CD4-positive, alpha-beta T cell treated with Interleukin-6 at 100 ng/mL for 8 hours (primary cell): Measurements from ENCODE around the gene ROR2.
"Not testable (repeated sequence)": the region's sequence is repeated elsewhere in the genome, so short reads cannot be mapped to it uniquely, and the experiment has no call there.

Source experiments
- DNase-seq: peaks from one replicate; pipeline ENCODE4 v3.0.0-alpha.2; 2020; ENCODE audit warnings: mixed read lengths, low spot score

Gene ROR2

DNA sequence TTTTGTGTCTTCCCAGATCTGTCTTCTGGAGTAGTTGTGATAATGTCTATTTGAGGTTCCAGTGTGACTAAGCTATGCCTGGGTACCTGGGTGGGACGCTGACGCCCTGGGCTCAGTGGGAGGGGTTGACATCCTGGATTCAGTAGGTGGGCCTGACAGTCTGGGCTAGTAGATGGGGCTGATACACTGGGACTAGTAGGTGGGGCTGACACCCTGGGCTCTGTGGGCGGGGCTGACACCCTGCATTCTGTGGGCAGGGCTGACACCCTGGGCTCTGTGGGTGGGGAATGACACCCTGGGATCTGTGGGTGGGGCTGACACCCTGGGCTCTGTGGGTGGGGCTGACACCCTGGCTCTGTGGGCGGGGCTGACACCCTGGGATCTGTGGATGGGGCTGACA, 153.5 kb downstream of the ROR2 start:
- DNase-seq: peak; percentile 17

GRCh38 chr9:91795598-91796241, 154.3 kb downstream of the ROR2 start:
- no peak for DNase-seq

GRCh38 chr9:91793371-91793770, 156.7 kb downstream of the ROR2 start:
- not testable (repeated sequence) for DNase-seq

GRCh38 chr9:91790917-91791316, 159.1 kb downstream of the ROR2 start:
- DNase-seq: no peak

DNA sequence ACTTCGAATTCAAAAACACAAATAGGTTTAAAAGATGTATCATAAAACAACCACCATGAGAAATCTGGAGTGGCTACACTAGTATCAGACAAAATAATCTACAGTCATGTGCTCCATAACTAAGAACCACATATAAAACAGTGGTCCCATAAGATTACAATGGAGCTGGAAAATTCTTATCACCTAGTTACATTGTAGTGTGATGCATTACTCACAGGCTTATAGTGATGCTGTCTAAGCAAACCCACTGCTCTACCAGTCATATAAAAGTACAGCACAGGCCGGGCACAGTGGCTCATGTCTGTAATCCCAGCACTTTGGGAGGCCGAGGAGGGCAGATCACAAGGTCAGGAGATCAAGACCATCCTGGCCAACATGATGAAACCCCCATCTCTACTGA, 160.1 kb downstream of the ROR2 start:
- DNase-seq: no peak

DNA sequence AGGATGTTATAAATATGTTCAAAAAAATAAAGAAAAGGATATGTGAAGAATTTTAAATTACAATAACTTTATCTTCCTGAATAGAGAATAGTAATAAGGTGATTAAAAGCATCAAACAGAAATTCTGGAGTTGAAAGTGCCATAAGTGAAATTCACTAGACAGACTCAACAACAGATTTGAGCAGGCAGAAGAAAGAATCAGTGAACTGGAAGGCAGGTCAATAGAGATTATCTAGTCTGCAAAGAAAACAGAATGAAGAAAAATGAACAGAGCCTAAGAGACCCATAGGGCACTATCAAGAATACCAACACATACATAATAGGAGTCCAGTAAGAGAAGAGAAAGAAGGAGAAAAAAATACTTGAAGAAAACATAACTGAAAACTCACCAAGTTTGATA, 162.1 kb downstream of the ROR2 start:
- DNase-seq: no peak

GRCh38 chr9:91786132-91786896, 163.7 kb downstream of the ROR2 start:
- DNase-seq: no peak

- no peak for DNase-seq
These were observed 164.6 kb downstream of the ROR2 start for GRCh38 chr9:91785447-91785842.

- no peak for DNase-seq
These were observed 165.2 kb downstream of the ROR2 start for GRCh38 chr9:91784673-91785446.

DNA sequence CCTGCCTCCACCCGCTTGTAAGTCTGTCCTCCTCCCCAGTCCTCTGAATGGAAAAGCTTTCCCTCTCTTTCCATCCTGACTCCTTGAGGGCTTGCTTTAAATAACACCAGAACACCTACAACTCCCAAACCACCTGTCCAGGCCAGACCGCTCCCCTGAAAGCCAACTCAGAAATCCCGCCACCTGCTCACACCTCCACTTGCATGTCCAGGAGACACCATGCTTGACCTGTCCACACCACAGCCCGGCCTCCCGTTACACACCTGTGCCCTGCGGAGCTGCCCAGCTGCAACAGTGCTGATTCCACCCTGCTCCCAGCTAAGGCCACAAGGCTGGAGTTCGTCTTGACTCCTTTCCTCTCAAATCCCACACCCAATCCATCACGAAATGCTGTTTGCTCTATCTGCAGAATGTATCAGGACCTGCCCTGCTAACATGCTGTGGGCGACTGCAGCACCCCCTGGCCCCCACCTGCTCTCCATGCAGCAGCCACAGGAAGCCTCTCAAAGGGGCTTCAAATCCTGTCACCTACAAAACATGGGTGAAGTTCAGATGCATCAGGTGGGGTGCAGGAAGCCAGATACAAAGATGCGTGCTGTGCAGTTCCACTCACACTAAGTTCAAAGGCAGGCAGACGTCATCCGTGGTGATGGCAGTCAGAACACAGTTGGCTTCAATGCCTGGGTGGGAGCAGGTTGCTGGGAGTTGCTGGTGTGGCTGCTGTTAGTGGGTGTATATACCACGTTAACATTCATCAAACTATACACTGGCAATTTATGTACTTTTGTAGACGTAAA, 166.0 kb downstream of the ROR2 start:
- no peak for DNase-seq

DNA sequence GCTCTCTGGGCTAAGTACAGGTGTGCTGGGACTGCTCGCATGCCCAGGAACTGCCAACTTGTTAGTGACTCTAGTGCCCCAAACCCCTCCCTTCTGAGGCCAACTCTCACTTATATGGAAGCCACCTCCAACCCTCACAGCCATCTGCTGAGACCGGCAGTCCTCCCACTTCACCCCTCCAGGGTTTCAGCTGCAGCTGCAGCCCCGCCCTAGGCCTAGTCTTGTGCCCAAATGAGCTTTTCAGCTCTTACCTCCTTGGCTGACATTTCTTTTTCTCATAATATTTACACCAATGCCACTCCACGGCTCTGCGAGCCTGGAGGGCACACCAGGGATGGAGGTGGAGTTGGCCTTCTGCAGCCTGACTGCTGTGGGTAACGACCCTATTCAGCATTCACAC, 166.6 kb downstream of the ROR2 start:
- DNase-seq: no peak

DNA sequence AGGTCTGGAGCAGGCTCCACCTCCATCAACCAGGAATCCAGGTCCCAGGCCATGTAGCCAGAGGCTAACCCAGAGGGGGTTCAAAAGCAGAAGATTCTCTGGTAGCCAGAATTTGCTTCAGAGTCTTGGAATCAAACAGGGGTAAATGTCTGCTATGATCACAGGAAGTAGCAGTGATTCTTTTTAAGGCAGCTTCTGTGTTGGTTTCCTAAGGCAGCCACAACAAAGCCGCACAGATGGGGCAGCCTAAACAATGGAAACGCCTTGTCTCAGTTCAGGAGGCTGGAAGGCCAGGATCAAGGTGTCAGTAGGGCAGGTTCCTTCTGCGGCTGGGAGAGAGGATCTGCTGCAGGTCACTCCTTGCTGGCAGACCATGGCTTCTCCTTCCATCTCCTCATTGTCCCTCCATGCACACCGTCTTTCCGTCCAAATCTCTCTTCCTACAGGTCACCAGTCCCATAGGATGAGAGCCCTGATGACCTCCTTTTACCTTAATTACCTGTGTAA, 167.3 kb downstream of the ROR2 start:
- no peak for DNase-seq

- no peak for DNase-seq
These were observed 168.1 kb downstream of the ROR2 start for GRCh38 chr9:91781906-91782305.

- DNase-seq: no peak
These were observed 168.9 kb downstream of the ROR2 start for GRCh38 chr9:91781116-91781515.

GRCh38 chr9:91778031-91778430, 172.0 kb downstream of the ROR2 start:
- no peak for DNase-seq

- DNase-seq: no peak
These were observed 172.7 kb downstream of the ROR2 start for GRCh38 chr9:91777292-91777830.

GRCh38 chr9:91776409-91777291, 173.4 kb downstream of the ROR2 start:
- no peak for DNase-seq

GRCh38 chr9:91775708-91776028, 174.4 kb downstream of the ROR2 start:
- DNase-seq: no peak

GRCh38 chr9:91775011-91775707, 174.9 kb downstream of the ROR2 start:
- DNase-seq: peak; percentile 49

- no peak for DNase-seq
These were observed 176.9 kb downstream of the ROR2 start for GRCh38 chr9:91773156-91773555.
